OCI-LY3 (cell line): Measurements from ENCODE around the gene CFAP43.
A peak's percentile ranks its signal among the peaks of the same experiment; 100 is the strongest.

Experiments
- CTCF ChIP-seq: fragments of 200-600, 300-600 bp; sonication (generic); IDR thresholded peaks from 2 replicates; pipeline ENCODE4 v1.5.1; 2014; ENCODE audit warnings: antibody characterized with exemption, low read length, low read depth
- EZH2phosphoT487 ChIP-seq: fragments of 200-600 bp; shearing (Covaris generic); IDR thresholded peaks from 2 replicates; pipeline ENCODE4 v1.6.1; 2018; ENCODE audit warnings: antibody characterized with exemption, mixed run types, low read depth

GRCh38 chr10:104080762-104081161 is 151.4 kb downstream of the CFAP43 start:
- TF ChIP-seq CTCF (peak; percentile 25; the same call in 1 of the 2 replicates), EZH2phosphoT487 (no peak)
